ENCODE data around the gene GGT6.

- TF ChIP-seq POLR2A (IDR thresholded peaks at IDR 0.05; ENCODE audit: low read depth, low read length): no peak
- no peak for TF ChIP-seq POLR2AphosphoS5 (IDR thresholded peaks at IDR 0.05; ENCODE audit: low read depth, low read length)
Observed at GRCh38 chr17:4572131-4572530, 11.8 kb upstream of the GGT6 start.
